ENCODE data around the gene C22orf23.
"Not testable (repeated sequence)": the region's sequence is repeated elsewhere in the genome, so short reads cannot be mapped to it uniquely, and the experiment has no call there.

Gene C22orf23

GRCh38 chr22:37954686-37955085, 1.3 kb upstream of the C22orf23 start:
- no peak for DNase-seq (ENCODE audit: low read depth in 2 of 2)

GRCh38 chr22:37953062-37953436, 352 bp downstream of the C22orf23 start:
- no peak for DNase-seq (ENCODE audit: low read depth in 2 of 2)

- DNase-seq (ENCODE audit: low read depth in 2 of 2): not testable (repeated sequence)
Measured at GRCh38 chr22:37952629-37953028, 772 bp downstream of the C22orf23 start.

- DNase-seq (ENCODE audit: low read depth in 2 of 2): no peak
Measured at GRCh38 chr22:37951305-37951704, 2.1 kb downstream of the C22orf23 start.

GRCh38 chr22:37947142-37947795, 6.1 kb downstream of the C22orf23 start:
- not testable (repeated sequence) for DNase-seq (ENCODE audit: low read depth in 2 of 2)

- DNase-seq (ENCODE audit: low read depth in 2 of 2): not testable (repeated sequence)
Measured at GRCh38 chr22:37944423-37944822, 9.0 kb downstream of the C22orf23 start.

- no peak for DNase-seq (ENCODE audit: low read depth in 2 of 2)
Measured at GRCh38 chr22:37943825-37944198, 9.6 kb downstream of the C22orf23 start.

GRCh38 chr22:37943136-37943824, 10.1 kb downstream of the C22orf23 start:
- DNase-seq (ENCODE audit: low read depth in 2 of 2): no peak

GRCh38 chr22:37942133-37942532, 11.3 kb downstream of the C22orf23 start:
- no peak for DNase-seq (ENCODE audit: low read depth in 2 of 2)

GRCh38 chr22:37940698-37941376, 12.6 kb downstream of the C22orf23 start:
- no peak for DNase-seq (ENCODE audit: low read depth in 2 of 2)

GRCh38 chr22:37933711-37934376, 19.6 kb downstream of the C22orf23 start:
- peak; percentile 40 to 74 for DNase-seq (ENCODE audit: low read depth in 2 of 2)

GRCh38 chr22:37932821-37933578, 20.4 kb downstream of the C22orf23 start:
- DNase-seq (ENCODE audit: low read depth in 2 of 2): no peak

GRCh38 chr22:37932401-37932800, 21.0 kb downstream of the C22orf23 start:
- no peak for DNase-seq (ENCODE audit: low read depth in 2 of 2)

GRCh38 chr22:37931893-37932389, 21.5 kb downstream of the C22orf23 start:
- no peak for DNase-seq (ENCODE audit: low read depth in 2 of 2)

GRCh38 chr22:37930952-37931440, 22.4 kb downstream of the C22orf23 start:
- DNase-seq (ENCODE audit: low read depth in 2 of 2): no peak

- DNase-seq (ENCODE audit: low read depth in 2 of 2): no peak
Measured at GRCh38 chr22:37930270-37930951, 23.0 kb downstream of the C22orf23 start.

GRCh38 chr22:37929390-37929789, 24.0 kb downstream of the C22orf23 start:
- DNase-seq (ENCODE audit: low read depth in 2 of 2): no peak

GRCh38 chr22:37927637-37927936, 25.8 kb downstream of the C22orf23 start:
- no peak for DNase-seq (ENCODE audit: low read depth in 2 of 2)

GRCh38 chr22:37926771-37927636, 26.4 kb downstream of the C22orf23 start:
- no peak for DNase-seq (ENCODE audit: low read depth in 2 of 2)

- no peak for DNase-seq (ENCODE audit: low read depth in 2 of 2)
Measured at GRCh38 chr22:37926358-37926757, 27.0 kb downstream of the C22orf23 start.
